Measurements from ENCODE around the gene AFDN. TPM values are rescaled to one million over a fixed set of nuclear protein-coding genes. Genes with fewer than 3 reads are reported as not detected.
A peak's percentile ranks its signal among the peaks of the same experiment; 100 is the strongest.

The AFDN gene
- total RNA-seq, 1 experiment from 2014 or later, result 182 TPM

DNA sequence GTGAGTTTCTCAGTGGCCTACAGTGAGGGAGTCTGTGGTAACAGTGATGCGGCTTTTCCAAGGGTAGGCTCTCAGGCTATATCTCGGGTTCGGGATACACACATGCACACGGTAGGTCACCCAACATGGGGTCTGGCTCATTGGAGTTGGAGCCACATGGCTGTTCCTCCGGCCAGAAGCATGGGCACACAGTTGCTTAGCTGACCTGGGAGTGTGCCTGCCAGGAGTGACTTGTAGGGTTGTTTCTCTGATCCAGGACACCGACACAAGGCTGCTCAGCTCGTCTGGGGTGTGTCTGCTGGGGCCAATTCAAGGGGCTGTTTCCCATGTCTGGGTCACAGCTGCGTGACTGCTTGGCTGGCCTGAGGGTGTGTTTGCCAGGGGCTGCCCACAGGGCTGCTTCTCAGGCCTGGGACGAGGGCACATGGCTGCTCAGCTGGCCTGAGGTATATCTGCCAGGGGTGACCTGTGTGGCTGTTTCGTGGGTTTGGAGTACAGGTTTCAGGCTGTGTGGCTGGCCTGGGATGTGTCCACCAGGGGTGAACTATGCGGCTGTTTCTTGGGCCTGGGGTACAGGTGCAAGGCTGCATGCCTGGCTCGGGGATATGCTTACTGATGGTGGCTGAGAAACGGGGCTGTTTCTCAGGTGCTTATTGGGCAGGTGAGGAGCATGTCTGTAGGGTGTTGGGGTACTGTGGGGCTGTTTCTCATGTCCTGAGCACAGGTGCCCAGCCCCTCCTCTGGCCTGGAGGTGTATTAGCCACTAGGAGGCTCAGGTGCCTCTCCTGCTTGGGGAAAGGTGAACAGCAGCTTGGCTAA, 185.9 kb downstream of the AFDN start:
- ATAC-seq, result peak; percentile 50; the same call in 1 of the 2 replicates
- POLR2A ChIA-PET, result no interaction called here

DNA sequence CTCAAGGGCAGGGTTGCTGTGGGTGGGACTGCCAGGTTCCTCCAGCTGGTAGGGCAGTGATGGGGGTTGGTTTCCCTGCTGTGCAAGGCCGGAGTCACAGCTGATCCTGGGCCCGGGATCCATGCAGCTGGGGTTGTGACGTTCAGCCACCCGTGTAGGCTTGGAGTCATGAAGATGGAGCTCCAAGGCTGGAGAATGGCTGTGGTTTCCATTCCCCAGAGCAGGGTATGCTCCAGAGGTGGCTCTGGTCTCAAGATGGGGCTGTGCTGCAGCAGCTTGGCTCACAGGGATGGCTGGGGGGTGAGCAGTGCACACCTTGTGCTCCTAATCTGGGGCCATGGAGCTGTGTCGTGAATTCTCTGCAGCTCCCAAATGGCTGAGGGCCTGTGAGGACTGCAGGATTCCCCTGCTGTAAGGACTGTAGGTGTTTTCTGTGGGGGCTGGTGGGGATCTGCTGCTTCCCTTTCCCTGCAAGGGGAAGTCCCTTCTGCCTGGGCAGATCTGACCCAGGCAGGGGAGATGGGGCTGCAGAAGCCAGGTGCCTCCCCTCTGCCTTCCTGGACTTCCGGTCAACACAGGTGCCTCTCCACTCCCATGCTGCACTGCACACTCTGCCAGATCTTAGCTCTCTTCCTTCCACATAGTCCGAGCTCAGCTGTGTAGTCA, 186.7 kb downstream of the AFDN start:
- DNase-seq (ENCODE audit: low spot score), result no peak
- CTCF ChIA-PET, result interaction anchor here (0.6 kb wide), 1 partner anchor 814 kb away, joined by 3 read pairs; no protein-coding TSS in a partner anchor
- POLR2A ChIA-PET, result no interaction called here
- H3K27me3 Mint-ChIP-seq (ENCODE audit: low read depth), result no peaks in the 10 kb centered on the region
- no peak for TF ChIP-seq TCF7 (CRISPR knock-in tag; IDR thresholded peaks at IDR 0.05; ENCODE audit: low read depth)
- TF ChIP-seq ERG (CRISPR knock-in tag; IDR thresholded peaks at IDR 0.05), result no peak
- TF ChIP-seq AFF4 (CRISPR knock-in tag; IDR thresholded peaks at IDR 0.05; ENCODE audit: borderline replicate concordance), result no peak
- H3K4me3 Mint-ChIP-seq, result no peak overlapping the region
- peaks cover 22% of the 10 kb centered on the region for H3K36me3 Mint-ChIP-seq
- ATAC-seq, result no peak
- H3K27ac Mint-ChIP-seq, result no peak overlapping the region
- H3K9me3 Mint-ChIP-seq, result peaks cover 49% of the 10 kb centered on the region
- peaks cover 14% of the 10 kb centered on the region for H3K4me1 Mint-ChIP-seq

More for the DNA sequence above, 185.9 kb downstream of the AFDN start:
- DNase-seq (ENCODE audit: low spot score), result no peak
- Mint-ChIP-seq H3K36me3 (peaks cover 22% of the 10 kb centered on the region), H3K27me3 (ENCODE audit: low read depth) (no peaks in the 10 kb centered on the region), H3K9me3 (peaks cover 53% of the 10 kb centered on the region), H3K4me1 (peaks cover 14% of the 10 kb centered on the region), H3K27ac (no peak overlapping the region), H3K4me3 (no peak overlapping the region)
- CTCF ChIA-PET, result no interaction called here
- TF ChIP-seq NR2C2 (CRISPR knock-in tag; IDR thresholded peaks at IDR 0.05) (no peak), ZNF281 (CRISPR knock-in tag; IDR thresholded peaks at IDR 0.05) (no peak)

- ChIA-PET POLR2A (no interaction called here), CTCF (no interaction called here)
- ATAC-seq (no peak), DNase-seq (ENCODE audit: low spot score) (no peak)
- H3K27ac Mint-ChIP-seq, result no peak overlapping the region
- peaks cover 22% of the 10 kb centered on the region for H3K36me3 Mint-ChIP-seq
- peaks cover 14% of the 10 kb centered on the region for H3K4me1 Mint-ChIP-seq
- H3K4me3 Mint-ChIP-seq, result no peak overlapping the region
- H3K27me3 Mint-ChIP-seq (ENCODE audit: low read depth), result peaks cover 5% of the 10 kb centered on the region; the same call in 1 of the 2 replicates
- peaks cover 44% of the 10 kb centered on the region for H3K9me3 Mint-ChIP-seq
- TF ChIP-seq, protein P1, sequence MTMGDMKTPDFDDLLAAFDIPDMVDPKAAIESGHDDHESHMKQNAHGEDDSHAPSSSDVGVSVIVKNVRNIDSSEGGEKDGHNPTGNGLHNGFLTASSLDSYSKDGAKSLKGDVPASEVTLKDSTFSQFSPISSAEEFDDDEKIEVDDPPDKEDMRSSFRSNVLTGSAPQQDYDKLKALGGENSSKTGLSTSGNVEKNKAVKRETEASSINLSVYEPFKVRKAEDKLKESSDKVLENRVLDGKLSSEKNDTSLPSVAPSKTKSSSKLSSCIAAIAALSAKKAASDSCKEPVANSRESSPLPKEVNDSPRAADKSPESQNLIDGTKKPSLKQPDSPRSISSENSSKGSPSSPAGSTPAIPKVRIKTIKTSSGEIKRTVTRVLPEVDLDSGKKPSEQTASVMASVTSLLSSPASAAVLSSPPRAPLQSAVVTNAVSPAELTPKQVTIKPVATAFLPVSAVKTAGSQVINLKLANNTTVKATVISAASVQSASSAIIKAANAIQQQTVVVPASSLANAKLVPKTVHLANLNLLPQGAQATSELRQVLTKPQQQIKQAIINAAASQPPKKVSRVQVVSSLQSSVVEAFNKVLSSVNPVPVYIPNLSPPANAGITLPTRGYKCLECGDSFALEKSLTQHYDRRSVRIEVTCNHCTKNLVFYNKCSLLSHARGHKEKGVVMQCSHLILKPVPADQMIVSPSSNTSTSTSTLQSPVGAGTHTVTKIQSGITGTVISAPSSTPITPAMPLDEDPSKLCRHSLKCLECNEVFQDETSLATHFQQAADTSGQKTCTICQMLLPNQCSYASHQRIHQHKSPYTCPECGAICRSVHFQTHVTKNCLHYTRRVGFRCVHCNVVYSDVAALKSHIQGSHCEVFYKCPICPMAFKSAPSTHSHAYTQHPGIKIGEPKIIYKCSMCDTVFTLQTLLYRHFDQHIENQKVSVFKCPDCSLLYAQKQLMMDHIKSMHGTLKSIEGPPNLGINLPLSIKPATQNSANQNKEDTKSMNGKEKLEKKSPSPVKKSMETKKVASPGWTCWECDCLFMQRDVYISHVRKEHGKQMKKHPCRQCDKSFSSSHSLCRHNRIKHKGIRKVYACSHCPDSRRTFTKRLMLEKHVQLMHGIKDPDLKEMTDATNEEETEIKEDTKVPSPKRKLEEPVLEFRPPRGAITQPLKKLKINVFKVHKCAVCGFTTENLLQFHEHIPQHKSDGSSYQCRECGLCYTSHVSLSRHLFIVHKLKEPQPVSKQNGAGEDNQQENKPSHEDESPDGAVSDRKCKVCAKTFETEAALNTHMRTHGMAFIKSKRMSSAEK (CRISPR knock-in tag; IDR thresholded peaks at IDR 0.05; ENCODE audit: borderline replicate concordance), result no peak
- no peak for TF ChIP-seq PRRX2 (CRISPR knock-in tag; IDR thresholded peaks at IDR 0.05)
- no peak for TF ChIP-seq SMAD3 (CRISPR knock-in tag; IDR thresholded peaks at IDR 0.05; ENCODE audit: borderline replicate concordance)
- TF ChIP-seq, protein P2, sequence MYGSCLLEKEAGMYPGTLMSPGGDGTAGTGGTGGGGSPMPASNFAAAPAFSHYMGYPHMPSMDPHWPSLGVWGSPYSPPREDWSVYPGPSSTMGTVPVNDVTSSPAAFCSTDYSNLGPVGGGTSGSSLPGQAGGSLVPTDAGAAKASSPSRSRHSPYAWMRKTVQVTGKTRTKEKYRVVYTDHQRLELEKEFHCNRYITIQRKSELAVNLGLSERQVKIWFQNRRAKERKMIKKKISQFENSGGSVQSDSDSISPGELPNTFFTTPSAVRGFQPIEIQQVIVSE (CRISPR knock-in tag; IDR thresholded peaks at IDR 0.05; ENCODE audit: borderline replicate concordance), result no peak
- TF ChIP-seq ATF3 (CRISPR knock-in tag; conservative IDR thresholded peaks at IDR 0.05), result no peak
- no peak for TF ChIP-seq SOX15 (CRISPR knock-in tag; IDR thresholded peaks at IDR 0.05)
These were observed 187.7 kb downstream of the AFDN start for GRCh38 chr6:168014428-168014827.
